Measurements from ENCODE around the gene SHANK1.
"Not testable (repeated sequence)": the region's sequence is repeated elsewhere in the genome, so short reads cannot be mapped to it uniquely, and the experiment has no call there.

SHANK1 gene

DNA sequence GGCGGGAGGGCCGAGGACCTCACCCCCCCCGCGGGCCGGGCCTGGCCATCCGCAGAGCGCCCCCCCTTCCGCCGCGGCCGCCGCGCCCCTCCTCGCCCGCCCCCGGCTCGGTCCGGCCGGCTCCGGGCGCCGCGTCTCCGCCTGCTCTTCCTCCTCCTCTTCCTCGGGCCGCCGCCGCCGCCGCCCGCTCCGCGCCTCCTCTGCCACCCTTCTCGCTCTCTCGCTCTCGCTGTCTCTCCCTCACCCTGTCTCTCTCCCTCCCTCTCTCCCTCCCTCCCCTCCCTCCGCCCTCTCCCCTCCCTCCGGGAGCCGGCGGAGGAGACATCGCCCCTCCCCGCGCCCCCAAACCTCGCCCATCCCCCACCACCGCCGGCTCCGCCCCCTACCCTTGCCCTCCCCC is at the start of gene SHANK1:
TSS of gene SHANK1 (minus strand) at position 237 of the 400 bp plus-strand sequence. CDS start 2,883 bp downstream, outside the sequence.
- DNase-seq = no peak

DNA sequence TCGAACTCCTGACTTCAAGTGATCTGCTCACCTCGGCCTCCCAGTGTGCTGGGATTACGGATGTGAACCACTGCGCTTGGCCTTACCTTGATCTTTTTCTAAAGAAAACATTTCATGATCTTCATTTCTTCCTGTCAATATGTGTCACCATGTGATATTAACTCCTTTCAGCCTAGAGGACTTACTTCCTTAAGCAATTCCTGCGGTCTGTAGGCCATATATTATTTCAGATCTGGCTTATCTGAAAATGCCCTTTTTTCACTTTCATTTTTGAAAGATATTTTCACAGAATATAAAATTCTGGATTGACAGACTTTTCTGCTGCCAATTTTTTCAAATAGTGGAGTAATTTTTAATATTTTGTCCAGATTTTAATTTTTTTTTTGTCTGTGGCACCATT is 48.7 kb upstream of the SHANK1 start:
- DNase-seq = no peak

DNA sequence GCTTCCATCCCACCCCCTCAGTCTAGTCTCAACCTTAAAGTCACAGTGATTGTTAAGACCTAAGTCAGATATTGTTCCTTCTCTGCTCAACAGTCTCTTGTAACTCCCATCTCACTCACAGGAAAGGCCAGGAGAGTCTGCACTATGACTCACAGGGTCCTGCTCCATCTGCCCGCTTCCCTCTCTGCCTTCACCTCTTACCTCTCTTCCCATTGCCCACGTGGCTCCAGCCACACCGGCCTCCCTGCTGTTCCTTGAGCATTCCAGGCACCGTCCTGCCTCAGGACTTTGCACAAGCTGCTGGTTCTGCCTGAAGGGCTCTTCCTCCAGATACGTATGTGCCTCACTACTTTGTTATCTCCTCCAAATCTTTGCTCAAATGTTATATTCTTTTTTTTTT is 47.7 kb upstream of the SHANK1 start:
- not testable (repeated sequence) for DNase-seq

DNA sequence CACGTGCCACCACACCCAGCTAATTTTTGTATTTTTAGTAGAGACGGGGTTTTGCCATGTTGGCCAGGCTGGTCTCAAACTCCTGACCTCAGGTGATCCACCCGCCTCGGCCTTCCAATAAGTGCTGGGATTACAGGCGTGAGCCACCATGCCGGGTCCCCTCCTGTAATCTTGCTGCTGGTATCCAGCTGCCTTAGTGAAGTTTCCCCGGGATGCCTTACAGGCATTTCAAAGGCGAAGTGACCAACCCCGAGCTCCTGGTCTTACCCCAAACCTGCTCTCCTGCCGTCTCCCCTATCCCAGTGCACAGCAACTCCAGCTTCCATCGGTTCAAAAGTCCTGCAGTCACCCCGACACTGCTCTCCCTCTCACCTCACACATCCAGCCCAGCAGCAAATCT is 47.1 kb upstream of the SHANK1 start:
- DNase-seq = not testable (repeated sequence)

DNA sequence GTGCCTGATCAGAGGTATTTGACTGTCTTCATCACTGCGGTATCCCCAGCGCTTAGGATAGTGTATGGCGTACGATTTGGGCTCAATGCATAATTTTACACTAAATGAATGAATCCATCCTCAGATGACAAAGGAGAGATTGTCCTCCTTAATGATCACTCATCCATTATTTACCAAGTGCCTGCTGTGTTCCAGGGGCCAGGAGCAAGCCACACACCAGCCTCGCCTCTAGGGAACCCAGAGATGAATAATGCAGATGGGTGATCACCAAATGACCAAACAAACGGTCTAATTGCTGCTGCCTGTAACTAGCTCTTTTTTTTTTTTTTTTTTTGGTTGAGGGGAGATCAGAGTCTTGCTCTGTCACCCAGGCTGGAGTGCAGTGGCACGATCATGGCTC is 44.8 kb upstream of the SHANK1 start:
- no peak for DNase-seq

DNA sequence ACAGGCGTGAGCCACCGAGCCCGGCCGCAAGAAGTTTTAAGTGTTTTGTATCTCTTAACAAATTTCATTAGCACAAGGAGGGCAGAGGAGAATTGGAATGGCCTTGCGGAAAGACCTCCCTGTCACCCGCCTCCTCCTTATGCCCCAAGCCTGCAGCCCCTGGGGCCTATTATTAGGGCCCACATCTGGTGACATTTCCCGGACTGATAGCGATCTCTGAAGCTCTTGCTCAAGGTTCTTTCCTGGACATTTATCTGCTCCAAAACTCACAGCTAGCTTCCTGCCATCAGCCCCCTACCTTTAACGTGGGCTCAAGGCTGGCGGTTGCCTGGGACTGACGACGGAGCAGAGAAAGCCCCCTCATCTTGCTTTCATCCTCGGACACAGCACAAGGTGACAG is 43.9 kb upstream of the SHANK1 start:
- DNase-seq = not testable (repeated sequence)

DNA sequence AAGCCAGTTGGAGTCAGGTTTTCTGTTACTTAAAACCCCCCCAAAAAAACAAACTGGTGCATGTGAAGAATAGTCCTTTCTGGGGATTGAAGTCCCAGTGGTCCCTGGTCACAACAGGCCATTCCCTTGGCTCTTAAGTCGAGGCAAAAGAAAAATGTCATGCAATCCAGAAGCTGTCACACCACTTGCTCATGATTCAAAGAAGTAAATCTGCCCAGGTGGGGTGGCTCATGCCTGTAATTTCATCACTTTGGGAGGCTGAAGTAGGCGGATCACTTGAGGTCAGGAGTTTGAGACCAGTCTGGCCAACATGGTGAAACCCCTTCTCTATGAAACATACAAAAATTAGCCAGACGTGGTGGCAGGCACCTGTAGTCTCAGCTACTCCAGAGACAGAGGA is 41.9 kb upstream of the SHANK1 start:
- DNase-seq = not testable (repeated sequence)

DNA sequence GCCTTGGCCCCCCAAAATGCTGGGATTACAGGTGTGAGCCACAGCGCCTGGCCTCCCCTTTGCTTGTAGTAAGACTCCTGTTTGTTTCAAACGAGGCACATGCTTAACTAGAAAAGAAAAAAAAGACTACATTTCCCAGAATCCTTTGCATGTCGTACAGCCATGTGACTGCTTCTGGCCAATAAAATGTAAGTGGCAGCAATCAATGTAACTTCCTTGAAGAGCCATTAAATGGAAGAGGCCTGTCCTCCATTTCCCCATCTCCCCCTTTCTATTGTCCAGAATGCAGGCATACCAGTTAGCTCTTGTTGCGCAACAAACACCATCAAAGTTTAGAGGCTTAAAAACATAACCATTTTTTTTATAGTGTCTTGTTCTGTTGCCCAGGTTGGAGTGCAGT is 40.3 kb upstream of the SHANK1 start:
- no peak for DNase-seq

DNA sequence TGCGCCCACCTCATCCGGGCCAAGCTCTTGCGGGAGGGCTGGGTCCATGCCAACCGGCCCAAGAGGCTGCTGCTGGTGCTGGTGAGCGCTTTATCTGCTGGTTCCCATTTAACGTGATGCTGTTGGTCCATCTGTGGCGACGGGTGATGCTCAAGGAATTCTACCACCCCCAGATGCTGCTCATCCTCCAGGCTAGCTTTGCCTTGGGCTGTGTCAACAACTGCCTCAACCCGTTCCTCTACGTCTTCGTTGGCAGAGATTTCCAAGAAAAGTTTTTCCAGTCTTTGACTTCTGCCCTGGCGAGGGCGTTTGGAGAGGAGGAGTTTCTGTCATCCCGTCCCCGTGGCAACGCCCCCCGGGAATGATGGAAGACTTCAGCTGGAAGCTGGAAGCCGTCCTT is 39.5 kb upstream of the SHANK1 start:
- DNase-seq = not testable (repeated sequence)

DNA sequence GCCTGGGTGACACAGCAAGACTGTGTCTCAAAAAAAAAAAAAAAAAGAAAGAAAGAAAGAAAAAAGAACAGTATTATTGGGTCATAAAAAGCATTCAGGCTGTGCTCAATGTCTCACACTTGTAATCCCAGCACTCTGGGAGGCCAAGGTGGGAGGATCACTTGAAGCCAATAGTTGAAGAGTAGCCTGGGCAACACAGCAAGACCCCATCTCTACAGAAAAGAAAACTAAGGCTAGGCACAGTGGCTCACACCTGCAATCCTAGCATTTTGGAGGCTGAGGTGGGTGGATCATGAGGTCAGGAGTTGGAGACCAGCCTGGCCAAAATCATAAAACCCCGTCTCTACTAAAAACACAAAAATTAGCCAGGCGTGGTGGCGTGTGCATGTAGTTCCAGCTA is 38.0 kb upstream of the SHANK1 start:
- DNase-seq = not testable (repeated sequence)

DNA sequence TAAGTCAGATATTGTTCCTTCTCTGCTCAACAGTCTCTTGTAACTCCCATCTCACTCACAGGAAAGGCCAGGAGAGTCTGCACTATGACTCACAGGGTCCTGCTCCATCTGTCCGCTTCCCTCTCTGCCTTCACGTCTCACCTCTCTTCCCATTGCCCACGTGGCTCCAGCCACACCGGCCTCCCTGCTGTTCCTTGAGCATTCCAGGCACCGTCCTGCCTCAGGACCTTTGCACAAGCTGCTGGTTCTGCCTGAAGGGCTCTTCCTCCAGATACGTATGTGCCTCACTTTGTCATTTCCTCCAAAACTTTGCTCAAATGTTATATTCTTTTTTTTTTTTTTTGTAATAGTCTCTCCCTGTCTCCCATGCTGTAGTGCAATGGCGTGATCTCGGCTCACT is 36.6 kb upstream of the SHANK1 start:
- not testable (repeated sequence) for DNase-seq

DNA sequence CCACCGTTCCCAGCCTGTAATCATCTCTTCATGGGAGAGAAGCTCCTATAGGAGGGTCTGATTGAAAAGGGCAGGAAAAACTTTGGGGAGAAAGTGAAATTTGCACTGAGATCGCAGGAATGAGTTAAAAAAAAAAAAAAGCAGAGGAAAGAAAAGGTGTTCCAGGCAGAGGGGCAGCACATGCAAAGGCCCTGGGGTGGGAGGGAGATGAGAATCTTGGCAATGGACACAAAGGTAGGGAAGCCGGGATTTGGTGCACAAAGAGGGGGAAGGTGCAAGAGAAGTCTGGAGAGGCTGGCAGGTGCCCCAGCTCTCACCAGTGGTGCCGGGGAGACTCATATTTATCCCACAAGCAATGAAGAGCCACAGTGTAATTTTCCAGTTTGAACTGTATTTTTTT is 34.3 kb upstream of the SHANK1 start:
- DNase-seq = no peak

DNA sequence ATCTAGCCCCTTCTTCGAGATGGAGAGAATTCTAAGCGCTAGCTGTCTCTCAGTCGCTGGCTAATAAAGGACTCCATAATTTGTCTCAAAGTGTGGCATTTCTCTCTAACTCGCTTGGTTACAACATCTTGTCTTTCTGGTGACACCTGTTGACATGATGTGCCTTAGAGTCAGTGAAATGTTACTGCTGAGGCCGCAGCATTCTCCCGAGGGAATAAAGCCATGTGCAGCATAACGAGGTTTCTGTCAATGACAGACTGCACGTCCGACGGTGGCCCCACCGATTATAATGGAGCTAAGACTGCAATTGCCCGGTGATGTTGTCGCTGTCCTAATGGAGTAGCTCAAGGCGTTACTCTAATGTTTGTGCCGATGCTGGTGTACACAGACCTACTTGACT is 30.4 kb upstream of the SHANK1 start:
- DNase-seq = no peak

DNA sequence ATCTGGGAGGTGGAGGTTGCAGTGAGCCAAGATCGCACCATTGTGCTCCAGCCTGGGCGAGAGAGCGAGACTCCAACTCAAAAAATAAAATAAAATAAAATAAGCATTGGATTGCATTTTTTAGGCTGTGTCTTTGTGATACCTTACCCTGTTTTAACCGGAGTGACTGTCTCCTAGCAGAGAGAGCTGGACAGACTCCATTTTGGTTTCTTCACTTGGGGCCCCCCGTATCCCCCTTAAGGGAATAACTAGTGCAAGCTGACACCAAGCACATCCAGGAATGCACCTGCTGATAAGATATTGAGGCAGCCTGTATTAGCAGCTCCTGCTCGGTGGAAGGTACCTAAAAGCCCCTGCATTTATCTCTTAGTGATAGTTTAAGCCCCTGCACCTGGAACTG is 29.9 kb upstream of the SHANK1 start:
- no peak for DNase-seq

DNA sequence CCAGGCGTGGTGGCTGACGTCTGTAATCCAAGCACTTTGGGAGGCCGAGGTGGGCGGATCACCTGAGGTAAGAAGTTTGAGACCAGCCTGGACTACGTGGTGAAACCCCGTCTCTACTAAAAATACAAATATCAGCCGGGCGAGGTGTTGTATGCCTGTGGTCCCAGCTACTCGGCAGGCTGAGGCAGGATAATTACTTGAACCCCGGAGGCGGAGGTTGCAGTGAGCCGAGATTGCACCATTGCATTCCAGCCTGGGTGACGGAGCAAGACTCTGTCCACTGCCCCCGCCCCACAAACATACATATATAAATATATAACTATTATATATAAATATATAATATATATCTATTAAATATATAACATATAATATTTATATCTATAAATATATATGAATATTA is 27.5 kb upstream of the SHANK1 start:
- DNase-seq = not testable (repeated sequence)

DNA sequence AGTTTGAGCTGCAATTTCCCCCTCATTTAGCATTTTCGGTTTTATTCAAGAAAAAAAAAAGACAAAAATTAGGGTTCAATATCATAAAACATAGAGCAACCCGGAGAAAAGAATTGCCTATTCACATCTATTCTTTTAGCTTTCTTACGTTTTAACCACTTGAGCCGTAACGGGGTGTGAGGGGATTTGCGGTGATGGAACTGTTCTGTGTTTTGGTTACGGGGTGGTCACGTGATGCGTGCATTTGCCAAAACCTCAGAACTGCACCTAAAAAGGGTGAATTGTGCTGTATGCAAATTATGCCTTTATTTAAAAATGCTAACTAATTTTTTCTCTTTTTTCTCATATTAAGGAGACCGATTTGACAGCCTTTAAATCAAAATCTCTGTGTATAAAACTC is 25.6 kb upstream of the SHANK1 start:
- no peak for DNase-seq

DNA sequence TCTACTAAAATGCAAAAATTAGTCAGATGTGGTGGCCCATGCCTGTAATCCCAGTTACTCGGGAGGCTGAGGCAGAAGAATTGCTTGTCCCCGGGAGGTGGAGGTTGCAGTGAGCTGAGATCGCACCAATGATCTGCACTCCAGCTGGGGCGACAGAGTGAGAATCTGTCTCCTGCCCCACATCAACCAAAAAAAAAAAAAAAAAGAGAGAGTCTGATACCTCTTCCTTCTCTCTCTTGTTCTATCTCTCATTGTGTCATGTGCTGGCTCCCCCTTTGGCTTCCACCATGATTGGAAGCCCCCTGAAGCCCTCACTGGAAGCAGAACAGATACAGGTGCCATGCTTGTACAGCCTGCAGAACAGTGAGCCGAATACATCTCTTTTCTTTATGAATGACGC is 23.9 kb upstream of the SHANK1 start:
- no peak for DNase-seq

DNA sequence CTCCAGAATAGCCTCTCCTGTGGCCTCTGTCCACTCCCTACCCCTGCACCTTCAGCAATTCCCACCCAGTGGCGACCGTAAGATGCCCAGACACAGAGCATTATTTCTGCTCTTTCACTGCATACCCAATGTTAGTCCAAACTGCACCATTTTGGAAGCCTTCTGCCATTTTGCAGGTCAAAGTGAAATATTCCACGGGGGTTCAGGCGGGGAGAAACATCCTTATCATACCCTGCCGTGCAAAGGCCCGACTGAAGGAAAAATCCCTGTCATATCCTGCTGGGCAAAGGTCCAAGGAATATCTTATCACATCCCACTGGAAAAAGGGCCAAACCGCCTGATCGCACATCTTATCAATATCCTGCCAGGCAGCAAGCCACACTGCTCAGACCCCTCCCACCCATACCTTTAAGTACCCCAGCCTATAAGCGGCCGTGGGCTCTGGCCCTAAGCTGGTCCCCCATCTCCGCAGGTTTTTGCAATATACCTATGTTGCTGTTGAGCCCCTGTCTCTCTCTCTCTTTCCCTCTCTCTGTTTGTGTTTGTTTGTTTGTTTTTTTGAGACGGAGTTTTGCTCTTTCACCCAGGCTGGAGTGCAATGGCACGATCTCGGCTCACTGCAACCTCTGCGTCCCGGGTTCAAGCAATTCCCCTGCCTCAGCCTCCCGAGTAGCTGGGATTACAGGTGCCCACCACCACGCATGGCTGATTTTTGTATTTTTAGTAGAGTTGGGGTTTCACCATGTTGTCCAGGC is 21.8 kb upstream of the SHANK1 start:
- no peak for DNase-seq

DNA sequence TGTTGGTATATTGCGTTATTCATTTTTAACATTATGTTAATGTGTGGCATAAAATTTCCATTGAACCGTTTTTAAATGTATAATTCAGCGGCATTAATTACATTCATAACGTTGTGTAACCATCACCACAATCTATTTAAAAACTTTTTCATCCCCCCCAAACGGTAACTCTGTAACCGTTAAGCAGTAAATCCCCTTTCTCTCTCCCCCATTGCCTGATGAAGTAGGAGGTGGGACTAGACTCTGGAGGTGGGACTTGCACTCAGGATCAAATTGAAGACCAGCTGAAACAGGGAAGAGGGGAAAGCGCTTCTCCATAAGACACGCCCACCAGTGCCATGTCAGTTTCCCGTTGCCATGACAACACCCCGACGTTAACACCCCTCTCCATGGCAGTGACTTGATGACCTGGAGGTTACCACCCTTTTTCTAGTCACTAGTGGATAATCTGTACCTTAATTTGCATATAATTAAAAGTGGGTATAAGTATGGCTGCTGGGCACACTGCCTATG is 20.4 kb upstream of the SHANK1 start:
- no peak for DNase-seq

DNA sequence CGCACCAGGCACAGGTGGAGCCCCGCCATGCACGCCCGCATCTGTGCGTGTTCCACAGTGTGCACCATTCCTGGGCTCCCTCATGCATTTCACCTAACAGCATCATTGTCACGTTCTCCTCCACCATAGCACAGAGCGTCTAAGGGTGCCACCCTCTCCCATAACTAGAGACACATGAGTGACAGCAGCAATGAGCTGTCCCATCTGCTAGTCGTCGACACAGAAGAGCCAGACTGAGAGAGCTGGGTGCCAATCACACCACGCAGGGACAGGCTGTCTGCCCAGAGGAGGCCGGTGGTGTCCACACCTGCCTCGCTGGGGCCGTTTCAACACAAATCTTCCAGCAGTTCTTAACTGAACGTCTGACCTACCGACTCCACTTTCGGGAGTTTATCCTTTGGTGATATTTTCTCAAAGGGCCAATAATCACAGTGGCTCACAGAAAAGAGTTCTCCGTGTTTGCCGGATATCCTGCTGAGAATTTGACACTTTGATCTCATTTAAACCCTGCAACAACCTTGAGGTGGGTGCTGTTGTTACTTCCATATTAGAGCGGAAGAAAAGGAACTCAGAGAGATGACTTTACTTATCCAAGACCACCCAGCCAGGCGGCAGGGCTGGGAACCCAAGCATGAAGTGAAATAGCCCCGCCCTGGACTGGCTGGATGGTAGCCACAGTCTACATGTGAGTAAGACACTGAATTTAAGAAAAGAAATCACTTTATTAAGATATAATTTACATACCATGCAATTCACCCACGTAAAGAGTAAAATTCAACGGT is 19.7 kb upstream of the SHANK1 start:
- DNase-seq = no peak

DNA sequence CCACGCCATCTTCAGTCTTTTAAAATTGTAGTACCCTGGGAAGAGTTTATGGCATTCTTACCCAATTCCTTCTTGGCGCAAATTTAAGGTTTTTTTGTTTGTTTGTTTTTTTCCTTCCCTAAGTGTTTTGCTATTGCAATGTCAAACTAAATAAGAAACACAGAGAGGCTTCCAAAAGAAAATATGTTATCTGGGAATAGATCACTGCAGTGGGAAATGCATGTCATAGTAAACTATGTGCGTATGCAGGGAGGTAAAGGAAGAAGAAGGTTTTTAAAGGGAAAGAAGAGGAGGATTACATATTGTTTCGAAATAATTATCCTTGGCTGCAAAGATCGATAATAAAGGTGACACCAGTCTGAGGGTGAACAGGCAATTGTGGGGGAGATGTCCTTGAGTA is 16.7 kb upstream of the SHANK1 start:
- DNase-seq = no peak

DNA sequence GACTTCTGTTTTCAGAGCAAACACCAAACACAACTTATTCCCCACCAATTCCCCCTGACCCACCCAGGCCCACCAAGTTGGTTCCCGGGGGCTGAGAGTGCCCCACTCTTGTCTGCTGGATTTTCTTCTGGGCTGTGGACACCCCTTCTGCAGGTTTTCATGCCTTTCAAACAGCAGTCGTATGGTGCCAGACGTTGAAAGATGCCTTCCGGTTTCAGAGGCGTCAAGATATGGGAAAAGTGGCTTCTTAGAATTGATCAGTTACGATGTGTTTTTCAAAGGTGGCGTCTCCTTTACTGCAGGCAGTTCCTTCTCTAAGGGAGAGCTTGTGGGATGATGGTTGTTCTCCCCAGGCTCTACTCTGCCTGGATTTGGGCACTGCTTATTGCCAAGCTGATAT is 16.3 kb upstream of the SHANK1 start:
- DNase-seq = no peak

DNA sequence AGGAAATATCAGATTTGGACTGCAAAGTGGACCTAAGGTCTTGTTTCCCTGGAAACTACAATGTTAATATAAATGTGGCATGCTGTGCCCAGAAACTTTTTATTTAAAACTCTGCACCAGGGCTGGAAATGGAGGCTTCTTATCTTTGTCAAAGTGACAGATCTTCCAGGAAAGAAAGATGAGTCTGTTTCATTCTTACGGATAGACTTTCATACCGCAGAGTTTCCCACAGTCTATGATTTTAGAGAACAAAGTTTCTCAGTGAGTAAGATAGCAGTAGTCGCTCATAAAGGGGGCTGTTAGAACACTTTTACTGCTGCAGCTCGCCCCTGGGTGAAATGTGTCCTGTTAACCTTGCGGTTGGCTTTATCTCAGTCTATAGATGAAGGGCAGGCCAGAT is 10.3 kb upstream of the SHANK1 start:
- DNase-seq = no peak

DNA sequence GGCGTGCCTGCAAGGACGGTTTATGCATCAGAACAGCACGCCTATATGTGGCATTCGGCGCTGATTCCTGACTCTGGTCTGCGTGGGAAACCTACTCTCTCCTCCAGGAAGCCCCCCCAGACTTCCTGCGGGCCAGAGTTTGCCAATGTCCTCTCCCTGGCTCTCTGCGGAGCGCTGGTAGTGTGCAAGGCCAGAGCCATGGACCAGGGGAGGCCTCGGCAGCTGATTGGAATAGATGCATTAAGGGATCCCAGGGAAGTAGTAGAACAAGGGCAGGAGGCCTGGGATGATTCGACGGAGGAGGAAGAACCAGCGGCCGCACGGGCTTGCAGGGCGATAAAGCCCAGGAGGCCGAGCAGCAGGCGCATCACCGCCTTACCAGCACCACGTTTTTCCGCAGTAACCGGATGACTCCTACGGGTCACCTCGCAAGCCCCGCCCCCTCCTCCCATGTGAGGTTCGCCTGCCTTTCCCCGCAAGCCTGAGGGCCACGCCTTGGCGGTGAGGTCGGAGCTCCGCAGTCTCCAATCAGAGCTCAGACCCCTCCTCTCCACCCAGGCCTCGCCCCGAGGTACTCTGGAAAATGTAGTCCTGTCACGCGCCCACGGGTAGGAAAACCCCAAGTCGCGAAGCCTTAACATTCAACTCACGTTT is 8.6 kb upstream of the SHANK1 start:
- no peak for DNase-seq
